ENCODE data around the gene LRRC27.
"Not testable (repeated sequence)": the region's sequence is repeated elsewhere in the genome, so short reads cannot be mapped to it uniquely, and the experiment has no call there.

Gene LRRC27

DNA sequence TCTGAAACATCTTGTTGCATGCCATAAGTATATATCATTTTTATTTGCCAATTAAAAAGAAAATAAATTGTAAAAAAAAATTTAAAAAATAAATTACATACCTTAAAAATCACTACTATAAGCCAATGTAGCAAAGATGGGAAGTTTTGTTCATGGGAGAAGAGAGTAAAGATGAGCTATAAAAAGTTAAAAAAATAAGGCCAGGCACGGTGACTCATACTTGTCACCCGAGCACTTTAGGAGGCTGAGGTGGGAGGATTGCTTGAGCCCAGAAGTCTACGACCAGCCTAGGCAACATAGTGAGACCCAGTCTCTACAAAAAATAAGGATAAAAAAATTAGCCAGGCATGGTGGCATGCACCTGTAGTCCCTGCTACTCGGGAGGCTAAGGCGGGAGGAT is 15.9 kb upstream of the LRRC27 start:
- FAIRE-seq: no peak

DNA sequence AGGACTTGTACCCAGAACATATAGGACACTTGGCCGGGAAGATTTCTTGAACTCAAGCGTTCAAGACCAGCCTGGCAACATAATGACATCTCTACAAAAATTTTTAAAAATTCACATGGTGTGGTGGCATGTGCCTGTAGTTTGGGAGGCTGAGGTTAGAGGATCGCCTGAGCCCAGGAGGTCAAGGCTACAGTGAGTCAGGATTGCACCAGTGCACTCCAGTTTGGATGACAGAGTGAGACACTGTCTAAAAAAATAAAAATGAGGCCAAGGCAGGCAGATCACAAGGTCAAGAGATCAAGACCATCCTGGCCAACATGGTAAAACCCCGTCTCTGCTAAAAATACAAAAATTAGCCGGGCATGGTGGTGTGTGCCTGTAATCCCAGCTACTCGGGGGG is 14.5 kb upstream of the LRRC27 start:
- not testable (repeated sequence) for FAIRE-seq

DNA sequence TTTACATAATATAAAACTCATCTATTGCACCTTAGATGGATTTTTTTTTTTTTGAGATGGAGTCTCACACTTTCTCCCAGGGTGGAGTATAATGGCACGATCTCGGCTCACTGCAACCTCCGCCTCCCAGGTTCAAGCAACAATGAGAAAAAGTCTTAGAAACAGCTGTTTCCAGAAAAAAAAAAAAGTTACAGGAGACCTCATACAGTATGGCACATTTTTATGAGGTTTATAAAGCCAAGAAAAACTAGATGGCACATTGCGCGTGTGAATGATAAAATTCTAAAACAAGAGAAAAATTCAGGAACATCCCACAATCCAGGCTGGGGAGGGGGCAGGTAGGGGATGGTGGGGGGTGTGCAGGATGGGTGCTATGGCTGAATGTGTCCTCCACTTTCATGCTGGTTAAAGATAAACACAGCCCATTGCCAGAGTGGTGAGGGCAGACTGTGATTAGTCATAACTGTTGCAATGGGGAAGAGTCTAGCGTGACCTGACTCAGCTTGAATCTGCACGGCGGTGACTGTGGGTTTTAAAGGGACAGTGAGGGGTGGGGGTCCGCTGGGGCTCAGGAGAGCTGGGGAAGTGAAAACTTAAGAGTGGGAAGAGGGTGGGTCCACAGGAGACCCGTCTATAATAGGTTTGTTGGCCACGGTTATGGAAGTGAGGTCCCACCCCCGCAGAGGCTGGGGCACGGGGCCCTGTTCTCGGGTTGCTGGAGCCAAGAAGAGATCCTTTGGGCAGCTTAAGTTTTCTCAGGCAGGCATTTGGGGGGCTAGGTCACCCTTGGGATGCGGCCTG is 11.9 kb upstream of the LRRC27 start:
- FAIRE-seq: no peak

DNA sequence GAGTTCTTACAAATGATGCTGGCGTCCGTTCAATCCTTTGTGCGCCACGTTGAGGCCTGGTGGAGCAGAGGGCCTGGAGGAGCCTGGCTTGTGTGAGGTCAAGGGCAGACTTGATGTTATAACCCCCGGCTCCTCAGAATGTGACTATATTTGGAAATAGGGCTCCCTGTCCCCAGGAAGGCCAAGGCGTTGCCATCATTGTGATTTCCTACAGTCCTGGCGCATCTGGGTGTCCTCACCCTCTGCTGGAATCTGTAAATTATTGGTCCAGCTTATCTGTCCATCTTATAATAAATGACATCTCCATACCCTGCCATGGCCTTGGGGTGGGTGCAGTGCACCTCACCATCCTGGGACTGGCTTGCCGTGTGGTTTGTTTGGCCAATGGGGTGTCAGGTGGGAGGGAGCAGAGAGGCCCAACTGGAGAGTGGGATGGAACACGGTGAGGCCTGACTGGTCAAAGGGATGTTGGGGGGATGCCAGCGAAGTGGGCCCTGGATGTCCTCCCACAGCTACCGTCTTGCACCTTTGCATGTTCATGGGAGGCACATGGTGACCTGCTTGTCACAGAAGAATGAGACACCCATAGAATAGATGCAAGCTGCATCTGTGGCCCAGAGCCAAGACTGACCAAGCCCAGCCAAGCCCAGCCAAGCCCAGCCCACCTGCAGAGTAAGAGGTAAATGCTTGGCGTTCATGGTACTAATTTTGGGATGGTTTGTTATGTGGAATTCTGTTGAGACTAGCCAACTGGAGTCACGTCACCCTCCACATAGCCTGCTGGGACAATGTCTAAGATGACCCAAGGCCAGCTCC is 11.1 kb upstream of the LRRC27 start:
- FAIRE-seq: no peak

DNA sequence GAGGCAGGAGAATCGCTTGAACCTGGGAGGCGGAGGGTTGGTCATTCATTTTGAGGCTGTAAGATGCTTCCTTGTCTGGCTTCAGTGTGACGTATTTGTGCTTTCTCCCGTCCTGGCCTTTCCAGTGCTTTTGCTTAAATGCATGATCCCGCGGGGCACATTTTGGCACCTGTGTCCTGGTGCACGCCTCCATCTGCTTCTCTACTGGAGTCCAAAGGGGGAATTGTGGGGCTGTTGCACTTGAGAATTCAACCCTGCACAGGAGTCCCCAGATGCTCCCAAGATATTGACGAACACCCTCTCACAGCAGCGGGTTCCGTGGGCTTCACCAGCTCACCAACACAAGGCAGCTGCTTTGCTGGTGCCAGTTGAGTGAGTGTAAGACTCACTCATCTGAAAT is 10.3 kb upstream of the LRRC27 start:
- no peak for FAIRE-seq

DNA sequence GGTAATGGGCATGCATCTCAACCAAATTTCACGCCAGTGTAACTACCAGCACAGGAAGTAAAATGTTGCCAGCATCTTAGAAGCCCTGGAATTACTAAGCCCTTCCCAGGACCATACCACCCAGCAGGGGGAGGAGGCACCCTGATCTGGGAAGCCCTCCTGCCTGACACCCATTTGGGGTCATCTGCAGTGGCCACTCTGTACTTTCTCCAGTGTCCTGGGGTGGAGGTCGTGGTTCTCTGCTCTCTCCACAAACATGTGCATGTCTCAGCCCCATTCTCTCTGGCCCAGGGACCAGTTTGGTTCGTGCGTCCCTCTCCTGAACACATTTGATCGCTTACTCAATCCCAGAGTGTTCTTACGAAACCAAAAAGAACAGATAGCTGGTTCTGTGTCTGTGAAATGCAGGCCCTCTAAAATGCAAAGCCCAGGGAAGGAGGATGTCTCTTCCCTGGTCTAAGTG is 9.4 kb upstream of the LRRC27 start:
- FAIRE-seq: no peak

DNA sequence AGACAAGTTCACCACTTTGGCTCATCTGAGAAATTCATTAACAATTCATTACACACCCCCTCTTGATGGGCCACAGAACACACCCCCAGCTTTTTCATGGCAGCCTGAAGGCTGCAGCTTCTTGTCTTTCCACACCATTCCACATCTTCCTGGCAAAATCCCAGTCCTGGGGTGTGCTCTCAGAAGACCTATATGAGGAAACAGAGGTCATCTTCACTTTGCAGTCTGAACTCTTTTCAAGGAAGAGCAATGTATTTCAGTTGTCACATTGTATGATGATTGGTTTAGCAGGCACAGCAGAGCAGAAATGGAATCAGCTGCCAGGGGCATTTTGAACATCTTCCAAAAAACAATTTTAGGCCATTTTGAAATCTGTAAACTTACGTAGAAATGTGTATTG is 7.8 kb upstream of the LRRC27 start:
- no peak for FAIRE-seq

DNA sequence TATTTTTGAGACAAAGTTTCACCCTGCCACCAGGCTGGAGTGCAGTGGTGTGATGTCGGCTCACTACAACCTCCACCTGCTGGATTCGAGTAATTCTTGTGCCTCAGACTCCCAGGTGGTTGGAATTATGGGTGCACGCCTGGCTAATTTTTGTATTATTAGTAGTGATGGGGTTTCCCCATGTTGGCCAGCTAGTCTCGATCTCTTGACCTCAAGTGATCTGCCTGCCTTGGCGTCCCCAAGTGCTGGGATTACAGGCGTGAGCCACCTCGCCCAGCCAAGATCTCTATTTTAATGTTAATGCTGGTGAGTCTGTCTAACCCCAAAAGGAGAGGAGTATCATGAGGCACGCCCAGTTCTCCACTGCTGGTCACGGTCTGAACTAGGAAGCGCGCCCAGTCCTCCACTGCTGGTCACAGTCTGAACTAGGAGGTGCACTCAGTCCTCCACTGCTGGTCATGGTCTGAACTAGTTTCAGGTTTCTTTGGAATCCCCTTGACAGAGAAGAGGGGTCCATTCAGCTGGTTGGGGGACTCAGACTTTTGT is 5.6 kb upstream of the LRRC27 start:
- no peak for FAIRE-seq

DNA sequence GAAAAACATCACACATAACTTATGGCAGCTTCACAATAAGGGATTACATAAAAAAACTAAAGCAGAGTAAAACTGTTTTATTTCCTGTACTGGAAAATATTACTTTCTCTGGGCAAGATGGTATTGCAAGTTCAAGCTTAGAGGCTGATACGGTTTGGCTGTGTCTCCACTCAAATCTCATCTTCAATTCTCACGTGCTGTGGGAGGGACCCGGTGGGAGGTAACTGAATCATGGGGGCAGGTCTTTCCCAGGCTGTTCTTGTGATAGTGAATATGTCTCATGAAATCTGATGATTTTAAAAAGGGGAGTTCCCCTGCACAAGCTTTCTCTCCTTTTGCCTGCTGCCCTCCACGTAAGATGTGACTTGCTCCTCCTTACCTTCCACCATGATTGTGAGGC is 5.1 kb upstream of the LRRC27 start:
- no peak for FAIRE-seq

DNA sequence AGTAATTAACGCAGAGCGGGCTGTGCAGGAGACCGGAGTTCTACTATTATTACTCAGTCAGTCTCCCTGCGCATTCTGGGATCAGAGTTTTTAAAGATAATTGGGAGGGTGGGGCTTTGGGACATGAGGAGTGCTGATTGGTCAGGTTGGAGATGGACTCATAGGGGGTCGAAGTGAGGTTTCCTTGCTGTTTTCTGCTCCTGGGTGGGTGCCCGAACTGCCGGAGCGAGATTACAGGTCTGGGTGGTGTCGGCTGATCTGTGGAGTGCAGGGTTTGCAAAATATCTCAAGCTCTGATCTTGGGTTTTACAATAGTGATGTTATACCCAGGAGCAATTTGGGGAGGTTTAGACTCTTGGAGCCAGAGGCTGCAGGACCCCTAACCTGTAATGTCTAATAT is 3.9 kb upstream of the LRRC27 start:
- FAIRE-seq: no peak

DNA sequence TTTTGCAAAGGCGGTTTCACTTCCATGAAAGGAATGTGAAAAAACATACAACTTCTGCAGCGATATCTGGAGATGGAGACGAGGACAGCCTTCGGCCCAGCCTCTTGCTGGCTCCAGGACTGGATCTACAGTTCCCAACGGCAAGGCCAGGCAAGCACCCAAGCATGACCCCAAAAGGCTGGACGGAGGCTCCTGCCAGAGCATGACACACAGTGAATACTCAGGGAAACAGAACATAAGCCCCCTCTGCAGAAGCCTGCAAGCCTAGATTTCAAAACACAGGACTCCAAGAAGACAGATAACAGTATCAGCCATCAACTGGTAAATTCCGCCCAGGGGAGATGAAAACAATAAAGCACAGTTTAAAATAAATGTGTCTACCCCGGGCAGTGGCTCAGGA is 3.3 kb upstream of the LRRC27 start:
- FAIRE-seq: no peak

DNA sequence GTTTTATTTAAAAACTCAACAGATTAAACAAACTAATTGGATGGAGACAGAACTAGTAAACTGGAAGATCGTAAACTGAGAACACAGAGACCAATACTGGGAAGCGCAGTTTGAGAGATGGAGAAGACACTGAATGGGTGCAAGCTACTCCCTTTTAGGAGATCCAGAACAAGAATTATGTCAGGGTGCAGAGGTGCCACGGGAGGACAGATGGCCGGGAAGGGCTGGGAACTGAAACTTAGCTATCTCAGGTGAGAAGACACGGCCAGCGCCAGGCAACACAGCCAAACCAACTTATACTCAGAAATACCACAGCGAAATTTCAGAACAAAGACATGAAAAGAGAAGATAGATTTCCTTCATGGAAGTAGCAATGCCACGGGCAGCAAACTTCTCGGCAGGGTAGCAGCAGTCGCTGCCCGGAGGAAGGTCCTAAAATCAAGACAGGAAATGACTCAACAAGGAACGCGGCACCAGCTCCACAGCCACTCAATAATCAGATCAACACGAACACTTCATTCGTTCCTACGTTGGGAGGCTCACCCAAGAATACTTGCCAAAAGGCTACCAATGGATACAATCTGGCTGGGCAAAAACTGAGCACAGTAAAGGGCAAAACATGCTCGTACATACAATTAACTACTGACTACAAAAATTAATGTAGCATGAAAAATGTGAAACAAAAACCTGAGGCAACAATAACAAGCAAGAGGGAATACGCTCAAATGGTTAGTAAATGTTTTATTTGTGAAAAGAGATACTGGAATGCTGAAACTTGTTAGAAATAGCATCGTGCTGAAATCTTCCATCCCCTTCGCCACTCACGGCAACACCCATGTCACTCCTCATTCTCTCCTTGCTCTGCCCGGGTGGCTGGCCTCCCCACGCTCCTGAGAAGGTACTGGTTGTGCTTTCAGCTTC is 2.2 kb upstream of the LRRC27 start:
- FAIRE-seq: no peak

DNA sequence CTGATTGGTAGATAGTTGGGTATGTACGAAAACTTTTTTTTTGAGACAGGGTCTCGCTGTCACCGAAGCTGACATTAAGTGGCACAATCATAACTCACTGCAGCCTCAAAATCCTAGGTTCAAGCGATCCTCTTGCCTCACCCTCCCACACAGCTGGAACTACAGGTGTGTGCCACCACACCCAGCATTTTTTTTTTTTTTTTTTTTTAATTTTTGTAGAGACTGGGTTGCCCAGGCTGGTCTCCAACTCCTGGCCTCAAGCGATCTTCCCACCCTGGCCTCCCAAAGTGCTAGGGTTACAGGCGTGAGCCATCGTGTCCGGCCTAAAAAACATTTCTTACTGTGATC is 1.5 kb upstream of the LRRC27 start:
- FAIRE-seq: no peak

DNA sequence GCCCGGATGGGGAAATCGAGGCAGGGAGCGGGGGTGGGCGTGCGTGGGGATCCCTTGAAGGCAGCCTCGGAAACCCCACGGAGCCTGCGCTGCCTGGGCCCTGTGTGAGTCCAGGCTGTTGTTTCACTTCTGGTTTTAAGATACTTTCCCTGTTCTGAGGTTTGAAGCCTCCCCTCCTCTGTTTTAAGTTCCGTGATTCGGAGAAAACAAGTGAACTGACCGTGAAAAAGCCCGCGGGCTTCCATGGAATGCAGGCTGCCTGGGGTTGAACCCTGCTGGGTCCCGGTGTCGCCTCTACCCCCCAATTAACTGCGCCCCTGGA is 401 bp downstream of the LRRC27 start:
- FAIRE-seq: no peak

DNA sequence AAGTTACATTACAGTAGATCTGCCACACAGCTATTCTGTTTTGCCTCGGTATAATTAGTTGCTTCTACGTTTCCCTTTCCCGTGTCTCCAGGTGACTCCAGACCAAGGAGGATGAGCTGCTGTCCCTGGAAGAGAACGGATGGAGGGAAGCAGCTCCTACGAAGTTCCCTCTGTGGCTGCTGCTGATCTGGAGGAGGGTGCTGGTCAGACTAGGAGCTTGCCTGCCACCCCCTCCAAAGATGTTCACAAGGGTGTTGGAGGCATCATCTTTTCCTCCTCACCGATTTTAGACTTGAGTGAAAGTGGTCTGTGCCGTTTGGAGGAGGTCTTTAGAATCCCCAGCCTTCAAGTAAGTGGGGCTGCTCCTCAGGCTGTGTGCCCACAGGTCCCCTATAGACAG is 1.4 kb downstream of the LRRC27 start:
- no peak for FAIRE-seq

DNA sequence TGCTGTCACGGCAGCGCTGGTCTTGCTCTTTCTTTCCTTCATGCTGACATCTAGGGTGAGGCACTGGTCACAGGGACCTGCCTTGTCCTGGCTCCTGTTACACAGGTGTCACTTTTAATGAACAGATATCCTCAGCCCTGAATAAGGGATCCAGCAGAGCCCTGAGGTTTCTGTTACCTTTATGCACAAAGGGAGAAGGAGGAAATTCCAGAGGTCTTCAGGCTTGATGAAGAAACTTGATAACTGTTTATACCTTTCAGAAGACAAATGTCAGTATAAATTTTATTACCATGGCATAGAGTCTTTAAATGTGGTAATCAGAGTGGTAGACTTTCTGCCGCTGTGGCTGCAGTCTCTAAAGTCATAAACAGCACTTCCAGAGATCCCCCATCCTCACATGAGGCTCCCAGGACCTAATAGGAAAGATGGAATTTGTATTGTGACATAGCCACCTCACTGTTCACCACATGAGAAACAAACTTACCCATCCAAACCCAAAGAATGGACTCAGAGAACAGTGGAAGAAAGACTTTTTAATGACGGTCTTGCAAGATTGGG is 2.7 kb downstream of the LRRC27 start:
- no peak for FAIRE-seq

DNA sequence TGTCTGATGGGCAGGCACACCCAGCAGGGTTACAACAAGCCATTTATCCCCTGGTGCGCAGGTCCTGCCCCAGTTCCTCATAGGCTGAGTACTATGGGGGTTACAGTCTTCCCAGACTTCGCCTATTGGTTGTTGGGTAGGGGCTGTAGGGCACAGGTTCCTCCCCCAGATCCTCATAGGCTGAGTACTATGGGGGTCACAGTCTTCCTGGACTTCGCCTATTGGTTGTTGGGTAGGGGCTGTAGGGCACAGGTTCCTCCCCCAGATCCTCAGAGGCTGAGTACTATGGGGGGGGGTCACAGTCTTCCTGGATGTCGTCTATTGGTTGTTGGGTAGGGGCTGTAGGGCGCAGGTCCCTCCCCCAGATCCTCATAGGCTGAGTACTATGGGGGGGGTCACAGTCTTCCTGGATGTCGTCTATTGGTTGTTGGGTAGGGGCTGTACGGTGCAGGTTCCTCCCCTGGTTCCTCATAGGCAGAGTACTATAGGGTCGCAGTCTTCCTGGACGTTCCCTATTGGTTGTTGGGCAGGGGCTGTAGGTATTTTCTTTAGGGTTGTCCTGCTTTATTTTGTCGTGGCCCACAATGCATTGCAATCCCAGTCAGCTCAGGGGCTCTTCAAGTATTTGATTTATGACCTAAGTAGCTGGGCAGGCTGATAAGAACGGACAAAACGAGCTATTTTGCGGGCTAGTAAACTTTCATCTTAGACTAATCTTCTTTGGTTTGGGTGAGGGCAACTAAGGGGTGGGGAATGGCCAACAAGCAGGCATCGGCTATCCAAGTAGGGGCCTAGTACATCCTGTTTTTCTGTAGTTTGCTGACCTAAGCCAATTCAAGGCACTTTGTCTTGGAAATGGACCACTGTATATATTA is 3.4 kb downstream of the LRRC27 start:
- FAIRE-seq: no peak

DNA sequence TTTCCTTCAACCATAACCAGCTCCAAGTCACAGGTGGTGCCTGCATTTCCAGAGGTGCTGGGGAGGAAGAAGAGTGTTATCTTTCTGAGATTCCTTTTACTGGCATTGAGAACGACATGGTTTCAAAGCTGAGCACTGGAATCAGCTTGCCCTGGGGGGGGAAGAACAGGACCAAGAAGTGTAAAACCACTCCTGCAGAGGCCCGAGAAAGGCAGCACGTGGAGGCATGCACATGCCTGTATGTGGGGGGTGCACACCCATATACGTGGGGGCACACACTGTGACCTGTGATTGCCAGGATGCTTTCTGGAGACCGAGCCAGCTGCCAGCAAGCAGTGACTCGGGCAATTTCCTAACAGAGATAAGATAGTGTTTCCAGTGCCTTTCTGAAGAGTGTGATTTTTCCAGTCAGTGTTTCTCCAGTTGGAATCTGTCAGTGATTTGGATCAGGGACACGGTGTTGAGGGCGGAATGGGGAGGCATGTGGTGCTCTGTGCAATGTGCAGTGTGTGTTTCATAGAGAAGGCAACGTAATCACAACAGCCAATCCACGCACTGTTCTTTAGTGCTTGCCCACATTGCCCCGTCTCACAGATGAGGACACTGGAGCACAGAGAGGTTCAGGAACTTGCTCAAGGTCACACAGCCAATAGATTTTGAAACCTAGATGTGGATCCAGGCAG is 4.2 kb downstream of the LRRC27 start:
- FAIRE-seq: no peak

DNA sequence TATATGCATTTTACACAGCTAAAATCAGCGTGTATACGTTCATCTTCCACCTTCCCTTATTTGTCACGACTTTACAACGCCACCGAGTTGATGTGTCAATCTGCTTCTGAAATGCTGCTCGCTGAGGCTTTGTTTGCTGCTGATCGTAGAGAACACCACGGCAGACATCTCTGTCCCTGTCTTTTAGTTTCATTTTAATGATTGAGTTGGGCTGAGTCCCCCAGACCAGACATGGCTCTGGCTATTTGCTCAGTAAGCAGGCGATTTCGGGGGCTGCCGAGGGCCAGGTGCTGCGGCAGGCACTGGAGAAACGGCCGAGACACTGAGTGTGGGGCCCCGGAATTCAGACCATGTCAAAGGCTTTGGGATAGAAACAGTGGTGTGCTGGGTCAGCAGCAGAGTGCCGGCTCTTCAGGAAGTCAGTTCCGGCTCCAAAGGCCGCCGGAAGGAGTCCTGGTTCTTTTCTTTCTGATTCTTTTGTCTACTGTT is 5.0 kb downstream of the LRRC27 start:
- FAIRE-seq: no peak

DNA sequence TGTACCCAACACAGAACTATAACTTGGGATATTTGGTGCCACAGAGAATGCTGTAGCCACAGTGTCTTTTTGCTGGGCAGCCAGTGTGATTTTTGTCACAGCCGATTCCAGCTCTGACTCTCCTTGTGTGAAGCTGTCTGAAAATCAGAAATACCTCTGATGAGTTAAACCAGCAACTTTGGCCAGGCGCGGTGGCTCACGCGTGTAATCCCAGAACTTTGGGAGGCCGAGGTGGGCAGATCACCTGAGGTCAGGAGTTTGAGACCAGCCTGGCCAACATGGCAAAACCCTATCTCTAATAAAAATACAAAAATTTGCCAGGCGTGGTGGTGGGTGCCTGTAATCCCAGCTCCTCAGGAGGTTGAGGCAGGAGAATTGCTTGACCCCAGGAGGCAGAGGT is 5.9 kb downstream of the LRRC27 start:
- FAIRE-seq: not testable (repeated sequence)

DNA sequence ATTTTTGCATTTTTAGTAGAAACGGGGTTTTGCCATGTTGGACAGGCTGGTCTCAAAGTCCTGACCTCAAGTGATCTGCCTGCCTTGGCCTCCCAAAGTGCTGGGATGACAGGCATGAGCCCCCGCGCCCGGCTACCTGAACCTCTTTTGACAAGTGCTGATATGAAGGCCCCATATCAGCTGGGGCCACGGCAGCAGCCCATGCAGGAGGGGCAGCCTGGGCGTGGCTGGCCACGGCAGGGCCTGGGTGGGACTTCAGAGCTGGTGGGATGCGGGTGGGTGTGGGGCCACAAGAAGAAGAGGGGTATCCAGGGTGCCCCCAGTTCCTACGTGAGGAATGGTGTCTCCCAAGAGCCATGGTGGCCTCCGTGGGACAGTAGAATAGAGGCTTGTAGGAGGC is 6.9 kb downstream of the LRRC27 start:
- no peak for FAIRE-seq

Measured in islet of Langerhans (tissue), 1 donor.